Ramos (cell line): ENCODE results near the gene DCAF6.
"Not testable (repeated sequence)": the region's sequence is repeated elsewhere in the genome, so short reads cannot be mapped to it uniquely, and the experiment has no call there.

Experiments
- in situ Hi-C: fragments of 300-500 bp; cut with MboI; formaldehyde crosslinking; loops from one replicate; pipeline ENCODE4 v1.14.3; 2022; ENCODE audit warnings: low sequenced_read_pairs; ENCODE audit not compliant: unreplicated experiment

Gene DCAF6

GRCh38 chr1:167936068-167936929, at the start of gene DCAF6:
Gene DCAF6, plus strand, starts transcription at chr1:167936683. Its CDS starts 229 bp downstream, at chr1:167936912.
- in situ Hi-C loops: no loop called here

GRCh38 chr1:167887187-167887586, 49.3 kb upstream of the DCAF6 start:
- in situ Hi-C loops: not testable (repeated sequence)

GRCh38 chr1:167890400-167890799, 46.1 kb upstream of the DCAF6 start:
- in situ Hi-C loops: no loop called here

- in situ Hi-C loops: no loop called here
Measured at GRCh38 chr1:167893798-167894197, 42.7 kb upstream of the DCAF6 start.

- in situ Hi-C loops: no loop called here
Measured at GRCh38 chr1:167898578-167899222, 37.8 kb upstream of the DCAF6 start.

- in situ Hi-C loops: no loop called here
Measured at GRCh38 chr1:167899253-167899681, 37.2 kb upstream of the DCAF6 start.

- in situ Hi-C loops: no loop called here
Measured at GRCh38 chr1:167900907-167901306, 35.6 kb upstream of the DCAF6 start.

- in situ Hi-C loops: no loop called here
Measured at GRCh38 chr1:167904652-167905130, 31.8 kb upstream of the DCAF6 start.

- in situ Hi-C loops: no loop called here
Measured at GRCh38 chr1:167905182-167905581, 31.3 kb upstream of the DCAF6 start.

- in situ Hi-C loops: no loop called here
Measured at GRCh38 chr1:167905671-167906070, 30.8 kb upstream of the DCAF6 start.

- in situ Hi-C loops: no loop called here
Measured at GRCh38 chr1:167909691-167910180, 26.7 kb upstream of the DCAF6 start.

- in situ Hi-C loops: no loop called here
Measured at GRCh38 chr1:167910530-167910929, 26.0 kb upstream of the DCAF6 start.

GRCh38 chr1:167911413-167911812, 25.1 kb upstream of the DCAF6 start:
- in situ Hi-C loops: no loop called here

- in situ Hi-C loops: no loop called here
Measured at GRCh38 chr1:167912294-167912693, 24.2 kb upstream of the DCAF6 start.

GRCh38 chr1:167913895-167914496, 22.5 kb upstream of the DCAF6 start, which contains the start of gene ADCY10:
Gene ADCY10, minus strand, starts transcription at chr1:167914134. Its CDS starts 8,994 bp downstream, at chr1:167905140.
- in situ Hi-C loops: no loop called here

- in situ Hi-C loops: no loop called here
Measured at GRCh38 chr1:167915569-167915968, 20.9 kb upstream of the DCAF6 start.

- in situ Hi-C loops: no loop called here
Measured at GRCh38 chr1:167916766-167917511, 19.5 kb upstream of the DCAF6 start.

- in situ Hi-C loops: no loop called here
Measured at GRCh38 chr1:167922023-167922422, 14.5 kb upstream of the DCAF6 start.

GRCh38 chr1:167922611-167923074, 13.8 kb upstream of the DCAF6 start:
- in situ Hi-C loops: no loop called here
